ENCODE results near the gene NDUFS6. TPM values are rescaled to one million over a fixed set of nuclear protein-coding genes. Genes with fewer than 3 reads are reported as not detected.

The NDUFS6 gene
- total and polyA plus RNA-seq, 8 donors, result 26.8 to 55.8 (median 40.7) TPM

DNA sequence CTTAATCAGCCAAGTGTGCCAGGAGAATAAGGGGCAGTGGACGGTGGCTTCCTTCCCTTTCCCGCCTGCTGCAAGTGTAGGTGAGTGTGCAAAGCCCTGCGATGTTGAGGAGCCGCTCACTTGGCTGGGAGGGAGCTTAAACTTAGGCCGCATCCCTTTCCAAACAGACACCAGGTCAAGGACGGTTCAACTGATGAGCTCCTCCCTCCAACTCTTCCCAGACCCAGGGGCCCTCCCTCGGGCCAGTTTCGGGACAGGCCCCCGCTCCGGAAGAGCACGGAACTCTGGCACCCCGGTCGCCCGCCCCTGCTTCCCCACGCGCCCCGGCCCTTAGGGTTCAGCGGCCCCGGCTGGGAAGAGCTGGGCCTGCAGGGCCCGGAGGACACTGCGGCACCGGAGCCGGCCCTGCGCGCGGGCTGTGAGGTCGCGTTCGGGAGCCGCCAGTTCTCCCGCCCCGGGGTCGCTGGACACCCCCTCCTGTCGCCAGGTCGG lies 2.1 kb upstream of the NDUFS6 start:
- peak; percentile 33 for ATAC-seq
- no peak for TF ChIP-seq CTCF (IDR thresholded peaks at IDR 0.05)
- H3K4me1 ChIP-seq, result peaks cover 0 to 28% of the 10 kb centered on the region in 2 donors
- intact Hi-C loops (cut with DNase I), result no loop called here
- H3K27ac ChIP-seq, result peak overlapping the region; percentile 62 to 88
- no peaks in the 10 kb centered on the region for H3K27me3 ChIP-seq
- H3K9me3 ChIP-seq, result no peaks in the 10 kb centered on the region
- H3K4me3 ChIP-seq, result peak overlapping the region; percentile 94 to 98
- H3K36me3 ChIP-seq, result peaks cover 0 to 45% of the 10 kb centered on the region in 2 donors
- peak in 1 of 4 donors; percentile 88 for DNase-seq

- intact Hi-C loops (cut with DNase I), result no loop called here
Measured at GRCh38 chr5:1799602-1800471, 1.4 kb upstream of the NDUFS6 start, which contains the start of gene MRPL36. TSS of gene MRPL36 (minus strand) at chr5:1799837. CDS start at chr5:1798935, 902 bp downstream.

GRCh38 chr5:1800472-1801221 lies 560 bp upstream of the NDUFS6 start:
- H3K4me3 ChIP-seq, result peak overlapping the region; percentile 94 to 98
- peaks cover 0 to 32% of the 10 kb centered on the region in 2 donors for H3K4me1 ChIP-seq
- H3K36me3 ChIP-seq, result peaks cover 0 to 60% of the 10 kb centered on the region in 2 donors
- ATAC-seq (peak; percentile 55), DNase-seq (peak in 2 of 4 donors; percentile 25 to 43)
- H3K27me3 ChIP-seq, result no peaks in the 10 kb centered on the region
- H3K27ac ChIP-seq, result peak overlapping the region; percentile 80 to 88
- TF ChIP-seq CTCF (IDR thresholded peaks at IDR 0.05), result no peak
- intact Hi-C loops (cut with DNase I), result no loop called here
- H3K9me3 ChIP-seq, result no peaks in the 10 kb centered on the region

More at GRCh38 chr5:1799602-1800471, 1.4 kb upstream of the NDUFS6 start, which contains the start of gene MRPL36:
- peak; percentile 89 for ATAC-seq
- Histone ChIP-seq H3K27ac (peak within 1 kb of the TSS; percentile 80 to 88), H3K36me3 (peaks cover 0 to 52% of the 10 kb centered on the region in 2 donors), H3K9me3 (no peaks in the 10 kb centered on the region), H3K4me3 (peak within 1 kb of the TSS; percentile 94 to 98), H3K27me3 (no peaks in the 10 kb centered on the region), H3K4me1 (peaks cover 0 to 32% of the 10 kb centered on the region in 2 donors)
- TF ChIP-seq CTCF (IDR thresholded peaks at IDR 0.05), result no peak
- DNase-seq, result peak; percentile 88 to 98 (median 94)

- intact Hi-C loops (cut with DNase I), result no loop called here
- peak overlapping the region; percentile 94 to 98 for H3K4me3 ChIP-seq
- H3K36me3 ChIP-seq, result peaks cover 0 to 62% of the 10 kb centered on the region in 2 donors
- TF ChIP-seq CTCF (IDR thresholded peaks at IDR 0.05), result no peak
- H3K4me1 ChIP-seq, result peaks cover 0 to 32% of the 10 kb centered on the region in 2 donors
- ATAC-seq (no peak), DNase-seq (peak in 1 of 4 donors; percentile 22)
- H3K27ac ChIP-seq, result peak overlapping the region in 1 of 2 donors; percentile 88
- no peaks in the 10 kb centered on the region for H3K9me3 ChIP-seq
- H3K27me3 ChIP-seq, result no peaks in the 10 kb centered on the region
Measured at GRCh38 chr5:1801967-1802295, 724 bp downstream of the NDUFS6 start.
